ENCODE data around the gene ACTRT2.

ACTRT2 gene

DNA sequence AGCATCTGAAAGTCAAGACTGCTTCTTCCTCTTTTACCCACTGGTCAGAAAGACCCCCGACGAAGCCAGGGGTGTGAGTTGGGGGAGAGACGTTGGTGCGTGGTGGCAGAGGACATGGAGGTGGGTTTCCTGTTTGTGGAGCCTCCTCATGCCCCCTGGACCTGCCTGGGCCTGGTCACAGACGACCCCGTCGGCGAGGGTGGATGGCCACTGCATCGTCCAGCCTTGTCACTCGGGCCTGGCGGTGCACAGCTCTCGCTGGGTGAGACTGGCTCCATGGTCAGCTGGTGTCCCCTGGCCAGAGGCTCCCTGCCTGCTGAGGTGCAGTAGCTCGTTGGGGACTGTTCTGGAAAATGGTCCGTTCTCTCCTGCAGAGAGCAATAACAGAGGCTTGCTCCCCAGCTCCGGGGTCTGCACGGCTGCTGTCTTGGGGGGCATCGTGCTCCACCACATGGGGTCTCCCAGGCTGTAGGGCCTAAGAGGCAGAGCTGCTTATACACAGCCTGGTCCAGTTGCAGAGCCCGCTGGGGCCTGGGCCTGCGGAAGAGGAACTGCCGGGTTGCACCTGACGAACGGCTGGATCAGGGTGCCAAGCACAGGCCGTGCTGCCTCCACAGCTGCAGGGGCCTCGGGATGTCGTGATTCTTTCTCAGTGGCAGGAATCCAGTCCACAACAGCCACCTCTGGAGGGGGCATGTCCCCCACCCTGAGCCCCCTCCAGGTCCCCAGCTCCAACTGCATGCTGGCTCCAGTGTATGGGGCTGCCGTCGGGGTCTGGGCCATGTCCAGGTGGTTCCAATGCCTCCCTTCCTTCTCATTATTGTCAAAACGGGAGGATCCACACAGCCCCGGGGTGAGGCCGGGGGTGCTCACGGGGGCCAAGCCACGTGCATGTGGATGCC, 18.0 kb upstream of the ACTRT2 start:
- DNase-seq = no peak

DNA sequence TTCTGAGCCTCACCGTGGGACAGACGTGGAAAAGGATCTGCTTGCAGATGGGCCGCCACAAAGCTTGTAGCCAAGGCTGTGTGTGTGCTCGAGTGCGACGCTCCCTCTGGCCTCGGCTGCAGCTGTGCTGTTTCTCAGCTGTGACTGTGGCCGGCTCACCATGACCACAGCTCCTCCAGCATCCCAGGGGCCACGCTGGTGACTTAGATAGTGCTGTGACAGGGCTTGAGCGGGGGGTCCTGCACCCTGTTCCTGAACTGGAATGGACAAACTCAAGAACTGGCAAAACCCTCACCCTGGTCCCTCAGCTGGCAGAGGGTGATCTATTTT, 17.4 kb upstream of the ACTRT2 start:
- DNase-seq = no peak

DNA sequence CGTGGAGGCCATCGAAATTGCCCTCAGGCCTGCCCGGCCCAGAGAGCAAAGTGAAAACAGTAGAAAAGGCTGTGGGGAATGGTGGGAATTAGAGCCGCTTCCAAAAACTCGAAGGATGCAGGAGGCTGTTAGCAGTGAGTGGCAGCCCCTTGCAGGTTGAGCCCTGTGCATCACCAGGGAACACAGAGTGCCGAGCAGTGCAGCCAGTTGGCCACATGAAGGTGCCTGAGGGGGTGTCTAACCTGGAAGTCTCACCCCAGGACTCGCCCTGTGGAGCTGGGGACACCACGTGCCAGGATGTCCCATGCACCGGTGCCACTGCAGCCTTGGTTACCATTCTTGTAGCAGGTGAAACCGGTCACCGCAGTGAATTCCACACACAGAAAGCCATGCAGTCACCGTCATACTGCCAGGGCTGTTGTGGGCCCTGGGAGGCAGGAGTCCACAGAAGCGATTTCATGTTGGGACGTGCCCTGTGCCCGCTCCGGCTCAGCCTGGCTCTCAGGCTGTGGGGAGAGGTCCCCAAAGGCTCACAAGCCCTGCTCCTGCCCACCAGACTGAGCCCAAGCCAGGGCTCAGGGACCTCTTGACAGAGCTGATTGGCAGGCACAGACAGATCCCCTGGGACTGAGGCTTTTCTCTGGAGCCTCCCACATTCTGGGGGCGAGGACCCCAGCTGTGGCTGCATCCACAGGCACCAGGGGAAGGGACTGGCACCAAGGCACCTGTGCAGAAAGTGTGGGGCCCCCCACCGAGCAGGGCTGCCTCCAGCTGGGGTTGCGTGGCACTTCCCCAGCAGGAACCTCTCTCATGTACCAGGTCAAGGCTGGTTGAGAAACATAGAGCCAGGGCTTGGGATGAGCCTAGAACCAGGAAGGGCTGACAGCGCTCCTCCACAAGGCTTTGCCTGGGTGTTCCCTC, 16.7 kb upstream of the ACTRT2 start:
- DNase-seq = no peak

DNA sequence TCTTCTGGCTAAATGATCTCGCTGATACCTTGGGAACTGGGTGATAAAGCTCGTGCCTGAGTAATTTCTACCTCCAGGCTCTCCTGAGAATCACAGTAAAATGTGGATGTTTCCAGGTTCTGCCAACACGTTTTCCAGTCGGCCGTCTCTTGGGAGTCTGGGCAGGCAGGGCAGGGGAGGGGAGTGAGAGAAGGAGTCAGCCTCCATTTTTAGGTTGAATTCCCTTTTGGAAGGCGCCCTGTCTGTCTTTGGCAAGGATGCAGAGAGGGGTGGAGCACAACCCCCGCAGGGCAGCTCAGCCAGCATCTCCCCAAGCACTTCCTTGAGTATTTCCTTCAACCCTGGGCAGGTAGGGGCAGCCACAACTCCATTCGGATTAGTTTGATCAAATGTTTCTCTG, 15.5 kb upstream of the ACTRT2 start:
- no peak for DNase-seq

DNA sequence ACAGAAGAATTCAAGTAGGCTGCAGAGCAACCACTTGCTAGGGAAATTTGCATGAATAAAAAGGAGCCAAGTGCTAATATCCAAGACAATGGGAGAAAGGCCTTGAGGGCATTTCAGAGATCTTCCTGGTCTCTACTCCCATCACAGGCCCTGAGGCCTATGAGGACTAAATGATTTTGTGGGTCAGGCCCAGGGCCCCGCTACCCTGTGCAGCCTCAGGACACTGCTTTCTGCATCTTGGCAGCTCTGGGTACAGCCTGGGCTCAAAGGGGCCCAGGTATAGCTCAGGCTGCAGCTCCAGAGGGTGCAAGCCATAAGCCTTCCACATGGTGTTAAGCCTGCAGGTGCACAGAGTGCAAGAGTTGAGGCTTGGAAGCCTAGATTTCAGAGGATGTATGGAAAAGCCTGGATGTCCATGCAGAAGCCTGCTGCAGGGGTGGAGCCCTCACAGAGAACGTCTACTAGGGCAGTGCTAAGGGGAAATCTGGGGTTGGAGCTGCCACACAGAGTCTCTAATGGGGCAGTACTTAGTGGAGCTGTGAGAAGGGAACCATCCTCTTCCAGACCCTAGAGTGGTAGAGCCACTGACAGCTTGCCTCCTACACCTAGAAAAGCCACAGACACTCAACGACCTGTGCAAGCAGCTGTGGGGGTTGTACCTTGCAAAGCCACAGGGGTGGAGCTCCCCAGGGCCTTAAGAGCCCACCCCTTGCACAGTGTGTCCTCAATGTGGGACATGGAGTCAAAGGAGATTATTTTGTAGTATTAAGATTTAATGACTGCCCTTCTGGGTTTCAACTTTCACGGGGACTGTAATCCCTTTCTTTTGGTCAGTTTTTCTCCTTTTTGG, 13.7 kb upstream of the ACTRT2 start:
- DNase-seq = no peak

DNA sequence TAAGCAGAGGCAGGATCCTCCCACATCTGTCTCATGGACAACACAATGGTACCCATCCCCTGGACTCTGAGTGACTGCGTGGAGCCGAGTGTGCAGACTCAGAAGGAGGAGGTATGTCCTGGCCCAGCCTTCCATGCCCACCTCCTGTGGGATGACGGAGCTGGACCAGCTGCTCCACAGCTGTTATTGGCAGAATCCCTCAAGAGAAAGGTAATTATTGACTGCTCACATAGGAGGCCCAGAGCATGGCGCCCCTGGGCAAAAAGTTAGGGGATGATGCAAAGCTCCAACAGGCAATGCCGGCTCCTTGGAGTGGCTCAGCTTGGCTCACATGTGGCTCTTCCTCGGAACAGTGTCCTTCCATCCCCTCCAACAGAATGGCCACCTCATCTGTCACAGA, 12.2 kb upstream of the ACTRT2 start:
- DNase-seq = no peak

DNA sequence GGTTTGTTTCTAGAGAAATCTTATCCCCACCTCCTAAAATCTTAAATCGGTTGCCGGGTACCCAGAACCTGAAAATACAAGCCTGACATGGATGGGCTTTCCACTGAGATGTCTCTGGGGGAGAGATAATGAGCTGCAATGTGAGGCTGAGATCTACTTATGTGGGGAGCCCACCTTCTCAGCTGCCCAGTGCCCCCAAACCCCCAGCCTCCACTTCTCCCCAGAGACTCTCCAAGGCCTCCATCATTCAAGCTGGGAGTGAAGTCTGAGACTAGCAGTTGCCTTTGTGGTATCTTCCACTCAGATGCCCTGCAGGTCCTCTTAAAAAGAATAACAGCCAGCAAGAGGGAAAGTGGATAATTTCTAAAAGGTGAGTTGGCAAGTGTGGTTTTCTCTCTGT, 11.7 kb upstream of the ACTRT2 start:
- no peak for DNase-seq

DNA sequence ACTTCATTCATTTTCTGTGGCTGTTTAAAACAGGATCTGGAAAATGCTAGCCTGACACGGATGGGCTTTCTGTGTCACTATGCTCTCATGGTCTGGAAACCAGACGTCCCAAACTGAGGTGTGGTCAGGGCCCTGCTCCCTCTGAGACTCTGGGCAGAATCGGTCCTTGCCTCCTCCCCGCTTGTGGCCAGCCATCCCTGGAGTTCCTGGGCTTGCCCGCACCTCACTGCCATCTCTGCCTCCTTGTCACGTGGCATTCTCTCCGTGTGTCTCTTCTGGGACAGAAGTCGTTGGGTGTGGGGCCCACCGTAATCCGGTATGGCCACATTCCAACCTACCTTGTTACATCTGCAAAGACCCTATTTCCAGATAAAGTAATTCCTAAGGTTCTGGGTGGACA, 10.1 kb upstream of the ACTRT2 start:
- no peak for DNase-seq

DNA sequence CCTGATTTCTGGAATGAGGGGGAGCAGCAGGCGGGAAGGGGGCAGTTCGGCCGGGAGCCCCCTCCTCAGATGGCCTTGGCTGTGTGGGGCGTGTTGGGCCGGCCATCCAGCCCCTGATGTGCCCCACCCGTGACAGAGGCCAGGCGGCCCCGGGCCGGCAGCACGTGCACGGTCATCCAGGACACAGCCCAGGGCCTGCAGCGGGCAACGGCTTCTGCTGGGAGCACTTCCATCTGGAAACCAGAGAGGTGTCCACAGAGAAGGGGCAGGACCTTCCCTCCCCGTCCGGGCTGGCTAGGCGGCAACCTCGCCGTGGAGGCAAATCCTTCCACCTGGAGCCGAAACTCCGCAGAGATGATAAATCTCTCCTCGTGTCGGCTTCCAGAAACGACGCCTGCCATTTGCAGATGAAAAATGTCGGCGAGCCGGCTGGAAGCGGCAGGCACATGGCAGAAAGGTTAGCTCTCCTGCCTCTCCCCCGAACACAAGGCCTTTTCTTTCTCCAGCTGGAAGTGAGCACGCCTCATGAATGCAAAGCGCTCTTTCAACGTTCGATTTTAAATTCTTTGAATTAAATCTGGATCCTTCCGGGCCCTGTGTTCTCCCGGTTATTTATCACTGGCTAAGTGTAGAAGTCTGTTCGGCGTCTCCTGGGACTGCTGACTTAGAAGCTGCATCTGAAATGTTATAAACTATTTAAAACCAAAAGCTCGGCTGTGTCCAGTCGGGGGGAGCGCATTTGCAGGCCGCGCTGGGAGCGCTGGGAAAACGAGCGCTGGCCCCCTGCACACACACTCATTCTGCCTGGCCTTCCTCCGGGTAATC, 9.4 kb upstream of the ACTRT2 start:
- DNase-seq = no peak

DNA sequence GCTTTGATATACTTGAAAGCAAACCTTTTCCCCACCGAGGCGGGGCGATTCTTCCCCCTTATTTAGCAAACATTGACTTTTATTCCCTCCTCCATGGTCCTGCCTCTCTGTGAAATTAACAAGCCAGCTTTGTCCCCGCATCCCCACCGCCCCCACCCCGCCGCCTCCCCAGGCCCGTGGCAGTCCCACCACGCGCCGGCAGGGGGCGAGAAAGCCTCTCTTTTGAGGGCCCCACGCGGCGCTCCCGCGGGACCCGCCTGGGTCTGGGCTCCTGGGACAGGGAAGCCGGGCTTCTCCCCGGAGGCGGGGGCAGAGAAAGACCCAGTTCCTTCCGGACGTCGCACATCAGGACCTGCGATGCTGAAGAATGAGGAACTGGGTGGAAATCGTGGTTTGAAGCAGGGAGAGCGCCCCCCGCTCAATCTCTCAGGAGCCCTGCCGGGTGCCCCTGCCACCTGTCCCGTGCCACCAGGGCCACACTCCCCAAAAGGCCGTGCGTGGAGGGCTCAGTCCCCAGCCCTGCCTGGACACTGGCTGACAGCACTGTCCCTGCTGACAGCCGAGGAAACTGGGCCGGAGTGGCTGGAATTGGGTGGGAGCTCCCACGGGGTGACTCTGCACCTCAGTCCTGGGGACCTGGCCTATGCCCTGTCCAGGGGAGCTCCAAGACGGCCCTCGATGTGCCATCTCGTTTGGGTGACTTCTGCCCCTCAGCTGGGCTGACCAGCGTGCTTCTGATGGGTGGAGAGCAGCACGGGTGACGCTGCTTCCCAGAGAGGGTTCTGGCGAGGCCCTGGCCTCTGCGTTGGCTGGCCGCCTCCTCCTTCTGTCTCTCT, 8.6 kb upstream of the ACTRT2 start:
- DNase-seq = peak; percentile 63

DNA sequence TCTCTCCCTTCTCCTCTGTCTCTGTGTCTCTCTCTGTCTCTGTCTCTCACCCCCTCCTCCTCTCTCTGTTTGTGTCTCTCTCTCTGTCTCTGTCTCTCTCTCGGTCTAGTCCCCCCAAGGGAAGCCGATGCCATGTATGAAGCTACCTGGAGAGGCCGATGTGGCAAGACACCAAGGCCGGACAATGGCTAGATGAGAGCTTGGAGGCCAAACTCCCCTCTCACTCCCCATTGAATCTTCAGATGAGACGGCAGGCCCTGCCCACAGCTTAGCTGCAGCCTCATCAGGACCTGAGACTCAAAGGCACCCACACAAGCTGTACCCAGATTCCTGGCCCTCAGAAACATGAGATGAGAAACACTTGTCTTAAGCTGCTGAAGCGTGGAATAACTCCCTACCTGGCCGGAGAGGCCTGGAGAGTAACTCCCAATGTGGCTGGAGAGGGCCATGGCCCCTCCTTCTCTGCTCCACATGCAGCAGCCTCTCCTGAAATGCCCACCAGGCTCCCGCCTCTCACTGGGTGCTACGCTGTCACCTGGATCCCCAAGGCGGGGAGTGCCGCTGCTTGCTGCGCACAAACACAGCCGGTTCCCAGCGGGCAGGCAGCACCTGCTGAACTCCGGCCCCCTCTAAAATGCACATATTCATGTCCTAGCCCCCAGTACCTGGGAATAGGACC, 7.8 kb upstream of the ACTRT2 start:
- DNase-seq = no peak

DNA sequence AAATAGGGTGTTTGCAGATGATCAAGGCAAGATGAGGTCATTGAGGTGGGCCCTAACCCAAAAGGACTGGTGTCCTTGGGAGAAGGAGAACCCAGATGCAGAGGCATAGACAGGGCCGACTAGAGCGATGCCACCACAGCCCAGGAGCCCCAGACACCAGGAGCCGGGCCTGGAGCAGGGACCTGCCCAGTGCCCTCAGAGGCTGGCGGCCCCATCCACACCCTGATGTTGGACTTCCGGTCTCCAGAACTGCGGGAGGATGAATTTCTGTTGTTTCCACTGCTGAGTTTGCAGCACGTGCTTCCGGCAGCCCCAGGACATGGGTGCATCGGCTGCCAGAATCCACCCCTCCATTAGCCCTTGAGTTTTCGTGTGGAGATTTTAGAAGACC, 7.2 kb upstream of the ACTRT2 start:
- no peak for DNase-seq

DNA sequence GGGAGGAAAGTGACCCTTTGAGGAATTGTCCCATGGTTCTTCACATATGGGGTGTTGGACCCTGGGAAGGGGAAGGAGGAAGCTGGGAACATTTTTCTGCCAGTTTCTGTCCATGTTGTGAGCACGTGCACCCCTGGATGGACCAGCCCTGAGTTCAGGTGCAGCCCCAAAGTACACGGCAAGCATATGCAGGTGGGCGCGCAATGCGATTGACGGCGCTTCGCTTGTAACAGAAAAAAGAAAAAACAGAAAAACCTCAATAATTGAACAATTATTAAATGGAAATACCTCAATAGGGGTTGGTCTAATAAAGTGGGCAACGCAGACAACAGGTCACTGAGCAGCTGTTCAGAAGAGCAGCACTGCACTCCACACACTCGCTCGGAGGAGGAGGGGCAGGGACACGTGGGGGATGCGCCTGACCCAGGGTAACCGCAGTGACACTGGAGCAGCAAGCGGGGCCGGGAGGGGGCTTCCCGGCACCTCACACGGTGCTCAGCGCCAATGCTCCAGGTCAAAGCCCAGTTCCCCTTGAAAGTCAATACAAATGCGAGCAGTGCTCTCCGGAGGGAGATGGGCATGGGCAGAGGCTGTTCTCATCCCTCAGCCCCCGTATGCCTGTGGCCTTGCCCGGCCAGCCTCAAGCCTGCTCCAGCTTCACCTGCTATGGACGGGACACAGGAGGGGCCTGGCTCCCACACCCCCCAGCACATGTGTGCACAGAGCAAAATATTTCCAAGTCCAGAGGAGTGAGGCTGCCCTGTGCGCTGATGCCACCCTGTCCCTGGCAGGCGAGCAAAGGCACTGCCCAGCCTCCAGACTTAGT, 6.6 kb upstream of the ACTRT2 start:
- no peak for DNase-seq

DNA sequence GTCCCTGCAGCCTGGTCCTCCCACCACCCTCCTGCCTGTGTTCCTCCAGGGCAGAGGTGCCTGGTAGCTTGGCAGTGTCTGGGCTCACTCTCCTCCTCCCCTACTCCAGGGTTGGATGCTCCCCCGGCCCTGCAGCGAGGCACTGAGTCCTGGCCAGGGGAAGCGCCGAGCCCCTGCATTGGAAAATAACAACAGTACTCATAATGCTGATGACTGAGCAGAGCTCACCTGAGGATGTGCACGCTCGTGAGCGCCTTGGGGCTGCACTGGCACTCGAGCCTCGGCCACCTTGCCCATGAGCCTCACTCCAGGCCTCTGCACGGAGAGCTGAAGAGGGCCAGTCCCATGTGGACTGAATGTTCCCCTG, 6.0 kb upstream of the ACTRT2 start:
- DNase-seq = no peak

DNA sequence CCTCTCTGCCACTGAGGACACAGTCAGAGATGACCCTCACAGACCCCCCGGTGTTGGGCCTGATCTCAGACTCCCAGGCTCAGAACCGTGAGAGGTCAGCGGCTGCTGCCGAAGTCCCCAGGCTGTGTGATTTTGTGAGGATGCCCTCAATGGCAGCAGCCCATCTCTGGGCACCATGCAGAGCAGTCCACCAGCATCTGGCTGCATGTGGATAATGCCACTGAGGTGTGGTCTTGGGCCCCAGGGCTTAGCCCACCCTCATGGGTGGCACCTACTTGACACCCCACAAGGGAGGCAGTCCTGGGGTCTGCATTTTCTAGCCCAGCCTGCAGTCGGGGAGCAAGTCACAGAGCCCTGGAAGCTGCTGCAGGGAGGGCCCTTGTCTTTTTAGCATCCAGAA, 5.5 kb upstream of the ACTRT2 start:
- DNase-seq = no peak

DNA sequence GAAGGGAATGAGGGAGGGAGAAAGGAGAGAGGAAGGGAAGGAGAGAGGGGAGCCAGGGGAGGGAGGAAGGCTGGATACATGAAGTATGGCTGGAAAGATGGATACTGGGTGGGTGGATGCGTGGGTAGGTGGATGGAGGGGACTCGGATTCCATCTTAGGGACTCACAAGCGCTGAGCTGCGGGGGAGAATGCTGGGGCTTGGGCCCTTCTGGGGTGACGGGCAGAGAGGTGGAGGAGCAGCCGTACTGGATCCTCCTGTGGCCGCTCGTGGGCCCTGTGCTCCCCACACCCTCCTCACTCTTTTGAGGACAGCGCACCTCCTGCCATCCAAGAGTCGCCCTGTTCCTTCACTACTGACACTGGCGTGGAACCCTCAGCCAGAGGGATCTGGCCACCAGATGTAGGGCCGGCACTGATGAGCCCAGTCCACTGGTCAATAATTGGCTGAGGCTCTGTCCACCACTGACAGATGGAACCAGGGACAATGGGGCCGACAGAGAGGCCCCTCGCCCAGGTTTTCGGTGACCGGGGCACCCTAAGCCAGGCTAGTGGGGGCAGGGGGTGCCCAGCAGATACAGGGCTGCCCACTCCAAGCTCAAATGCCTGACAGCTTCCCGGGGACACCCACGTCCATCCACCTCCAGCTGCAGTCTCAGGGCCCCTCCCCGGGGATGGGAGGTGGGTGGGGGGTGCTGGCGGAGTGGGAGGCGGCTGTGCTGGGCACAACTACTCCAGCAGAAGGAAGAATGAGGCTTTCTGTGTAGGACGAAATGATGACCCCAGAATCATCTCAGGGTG, 4.4 kb upstream of the ACTRT2 start:
- DNase-seq = no peak

DNA sequence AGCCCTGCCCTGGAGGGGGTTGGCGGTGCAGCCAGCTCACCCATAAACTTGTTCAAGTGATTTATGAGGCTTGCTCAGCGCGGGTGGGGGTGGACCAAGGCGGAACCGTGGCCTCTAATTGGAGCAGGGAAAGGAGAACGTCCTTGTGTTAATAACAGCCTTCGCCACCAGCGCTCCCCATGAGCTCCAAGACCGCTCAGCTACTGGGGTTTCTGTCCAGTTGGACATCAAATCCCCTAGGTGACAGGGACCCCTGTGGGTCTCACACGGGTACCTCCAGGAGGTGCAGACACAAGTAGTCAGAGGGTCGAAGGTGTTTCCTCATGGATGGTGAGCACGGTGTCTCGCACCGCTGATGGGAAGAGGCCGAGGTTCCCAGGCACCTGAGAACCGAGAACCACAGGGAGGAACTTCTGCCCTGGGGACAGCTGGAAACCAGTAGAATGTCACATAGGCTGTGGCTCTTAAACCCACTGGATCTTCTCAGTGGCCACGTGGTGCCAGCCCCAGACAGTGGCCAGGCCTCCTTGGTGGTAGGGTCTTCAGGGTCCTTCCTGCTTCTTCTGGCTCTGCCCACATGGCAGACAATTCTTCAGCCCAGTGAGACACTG, 3.7 kb upstream of the ACTRT2 start:
- no peak for DNase-seq

DNA sequence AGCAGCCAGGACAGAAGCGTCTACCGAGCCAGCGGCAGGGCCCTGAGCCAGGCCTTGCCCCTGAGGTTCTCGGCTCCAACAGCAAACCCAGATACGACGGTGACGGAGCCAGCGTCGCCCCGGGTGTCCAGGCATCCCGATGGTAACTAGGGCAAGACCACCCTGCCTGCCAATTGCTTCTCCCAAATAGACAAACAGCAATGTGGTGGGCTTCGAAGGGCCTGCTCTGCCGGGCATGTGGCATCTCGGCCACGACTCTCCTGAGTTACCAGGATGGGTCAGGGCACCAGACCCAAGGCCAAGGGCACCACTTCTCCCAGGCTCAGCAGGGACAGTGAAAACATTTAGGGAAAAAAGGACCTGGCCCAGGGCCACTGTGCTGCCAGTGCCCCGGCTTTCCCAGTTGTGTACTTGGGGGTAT, 3.2 kb upstream of the ACTRT2 start:
- no peak for DNase-seq

DNA sequence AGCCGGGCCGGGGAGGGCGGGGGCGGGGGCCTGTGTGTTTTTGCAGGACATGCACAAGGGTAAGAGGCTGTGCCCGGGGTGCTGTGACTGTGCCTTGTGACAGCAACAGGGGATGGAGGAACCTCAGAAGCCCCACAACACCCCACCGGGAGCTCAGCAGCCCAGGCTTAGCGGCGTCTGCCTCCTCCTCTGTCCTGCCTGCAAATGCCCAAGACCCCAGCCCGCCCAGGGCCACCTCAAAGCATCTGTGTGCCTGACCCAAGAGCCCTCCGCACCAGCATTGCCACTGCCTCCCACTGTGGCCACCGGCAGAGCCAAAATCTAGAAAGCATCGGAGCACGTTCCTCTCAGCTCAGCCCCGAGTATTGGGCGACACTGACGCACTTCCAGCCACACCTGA, 2.7 kb upstream of the ACTRT2 start:
- no peak for DNase-seq
